HG02943 (cell line): ENCODE measurements around the gene POU3F1.
A peak's percentile ranks its signal among the peaks of the same experiment; 100 is the strongest.
"Not testable (repeated sequence)": the region's sequence is repeated elsewhere in the genome, so short reads cannot be mapped to it uniquely, and the experiment has no call there.

Source experiments
- ATAC-seq: cut with Tn5 transposase; IDR thresholded peaks from one replicate; pipeline ENCODE4 v1.9.1; 2021; ENCODE audit warnings: mild to moderate bottlenecking, low read depth, moderate library complexity; ENCODE audit not compliant: unreplicated experiment

The POU3F1 gene

GRCh38 chr1:38050397-38051078 lies 3.9 kb upstream of the POU3F1 start:
- ATAC-seq, result no peak

- no peak for ATAC-seq
Observed at GRCh38 chr1:38047603-38048141, 1.1 kb upstream of the POU3F1 start.

DNA sequence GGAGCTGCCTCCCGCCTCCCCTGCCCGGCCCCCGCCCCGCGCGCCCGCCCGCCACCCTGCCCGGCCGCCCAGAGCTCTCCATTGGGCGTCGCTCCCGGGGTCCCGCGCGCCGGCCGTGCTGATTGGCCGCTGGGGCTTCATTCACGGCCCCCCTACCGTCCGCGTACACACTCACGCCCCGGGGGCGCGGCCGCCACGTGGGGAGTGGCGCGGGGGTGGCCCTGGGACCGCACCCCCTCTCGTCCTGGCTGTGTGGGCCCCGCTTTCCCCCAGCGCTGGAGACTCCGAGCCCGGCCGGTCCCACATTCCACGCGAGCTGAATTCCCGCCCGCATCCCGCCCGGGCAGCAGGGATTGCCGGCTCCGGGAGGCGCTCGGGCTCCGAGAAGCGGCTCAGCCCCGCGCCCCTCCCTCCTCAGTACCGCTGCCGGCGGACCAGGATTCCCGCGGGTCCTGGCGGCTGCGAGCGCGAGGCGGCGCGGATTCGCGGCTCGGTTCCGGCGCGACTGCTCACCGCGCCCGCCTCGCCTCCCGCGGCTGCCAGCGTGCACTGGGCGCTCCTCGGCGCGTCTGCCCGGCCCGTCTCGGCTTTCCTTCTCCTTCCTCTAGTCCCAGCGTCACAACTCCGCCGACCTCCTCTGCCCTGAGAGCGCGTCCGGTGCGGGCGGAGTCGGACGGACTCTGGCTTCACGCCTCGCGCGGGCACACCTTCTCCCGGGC lies 450 bp upstream of the POU3F1 start:
- peak; percentile 53 for ATAC-seq

DNA sequence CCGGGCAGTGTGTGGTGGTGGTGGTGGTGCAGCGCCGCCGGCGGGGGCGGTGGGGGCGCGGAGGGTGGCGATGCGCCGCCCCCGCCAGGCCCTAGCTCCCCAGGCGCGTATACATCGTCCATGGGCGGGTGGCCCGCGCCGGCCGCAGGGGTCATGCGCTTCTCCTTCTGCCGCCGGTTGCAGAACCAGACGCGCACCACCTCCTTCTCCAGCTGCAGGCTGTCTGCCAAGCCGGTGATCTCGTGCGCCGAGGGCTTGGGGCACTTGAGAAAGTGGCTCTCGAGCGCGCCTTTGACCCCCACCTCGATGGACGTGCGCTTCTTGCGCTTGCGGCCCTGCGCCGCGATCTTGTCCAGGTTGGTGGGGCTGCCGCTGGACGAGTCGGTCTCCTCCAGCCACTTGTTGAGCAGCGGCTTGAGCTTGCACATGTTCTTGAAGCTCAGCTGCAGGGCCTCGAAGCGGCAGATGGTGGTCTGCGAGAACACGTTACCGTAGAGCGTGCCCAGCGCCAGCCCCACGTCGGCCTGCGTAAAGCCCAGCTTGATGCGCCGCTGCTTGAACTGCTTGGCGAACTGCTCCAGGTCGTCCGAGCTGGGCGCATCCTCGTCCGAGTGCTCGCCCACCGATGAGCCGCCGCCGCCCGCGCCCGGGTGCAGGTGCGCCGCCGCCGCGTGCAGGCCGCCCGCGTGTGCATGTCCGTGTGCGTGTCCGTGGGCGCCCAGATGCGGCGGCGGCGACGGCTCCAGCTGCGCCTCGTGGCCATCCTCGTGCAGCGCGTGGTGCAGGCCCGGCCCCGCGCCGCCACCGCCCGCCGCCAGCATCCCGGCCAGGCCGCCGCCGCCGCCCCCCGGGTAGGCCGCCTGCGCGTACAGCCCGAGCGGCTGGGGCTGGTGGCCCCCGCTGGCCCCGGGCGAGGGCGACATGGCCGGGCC lies 926 bp downstream of the POU3F1 start:
- ATAC-seq, result no peak

GRCh38 chr1:38044221-38045215 lies 2.1 kb downstream of the POU3F1 start:
- ATAC-seq, result no peak

DNA sequence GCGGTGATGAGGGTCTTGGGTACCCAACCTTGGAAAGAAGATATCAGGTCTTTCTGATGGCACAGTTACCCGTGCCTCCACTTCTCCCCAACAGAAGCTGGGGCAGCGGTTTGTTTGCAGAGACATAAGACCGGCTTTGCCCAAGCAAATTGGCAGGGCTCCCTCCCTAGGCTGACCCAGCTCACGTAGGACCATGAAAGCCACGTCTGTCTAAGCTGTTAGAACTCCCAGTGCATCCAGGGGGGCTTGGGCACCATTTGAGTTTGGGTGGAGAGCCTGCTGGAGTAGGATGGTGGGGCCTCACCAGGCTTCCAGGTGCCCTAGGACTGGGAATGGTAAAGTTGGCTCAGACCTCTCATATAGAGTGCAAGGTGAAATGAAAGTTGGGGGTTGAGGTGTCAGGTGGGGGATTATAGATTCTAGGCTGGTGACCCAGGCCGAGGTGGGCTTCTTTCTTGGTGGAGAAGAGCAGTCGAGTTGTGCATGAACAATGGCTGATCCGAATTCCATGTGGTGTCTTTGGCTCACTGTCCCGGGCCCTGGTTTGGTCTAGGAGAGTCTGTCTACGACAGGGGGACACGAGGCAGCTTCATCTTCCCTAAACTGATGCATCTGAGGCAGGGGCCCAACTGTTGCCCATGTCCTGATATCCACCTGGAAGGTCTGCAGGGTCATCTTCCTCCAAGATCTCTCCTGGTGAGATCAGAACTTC lies 3.4 kb downstream of the POU3F1 start:
- ATAC-seq, result no peak

- ATAC-seq, result no peak
Observed at GRCh38 chr1:38041936-38042834, 4.4 kb downstream of the POU3F1 start.

DNA sequence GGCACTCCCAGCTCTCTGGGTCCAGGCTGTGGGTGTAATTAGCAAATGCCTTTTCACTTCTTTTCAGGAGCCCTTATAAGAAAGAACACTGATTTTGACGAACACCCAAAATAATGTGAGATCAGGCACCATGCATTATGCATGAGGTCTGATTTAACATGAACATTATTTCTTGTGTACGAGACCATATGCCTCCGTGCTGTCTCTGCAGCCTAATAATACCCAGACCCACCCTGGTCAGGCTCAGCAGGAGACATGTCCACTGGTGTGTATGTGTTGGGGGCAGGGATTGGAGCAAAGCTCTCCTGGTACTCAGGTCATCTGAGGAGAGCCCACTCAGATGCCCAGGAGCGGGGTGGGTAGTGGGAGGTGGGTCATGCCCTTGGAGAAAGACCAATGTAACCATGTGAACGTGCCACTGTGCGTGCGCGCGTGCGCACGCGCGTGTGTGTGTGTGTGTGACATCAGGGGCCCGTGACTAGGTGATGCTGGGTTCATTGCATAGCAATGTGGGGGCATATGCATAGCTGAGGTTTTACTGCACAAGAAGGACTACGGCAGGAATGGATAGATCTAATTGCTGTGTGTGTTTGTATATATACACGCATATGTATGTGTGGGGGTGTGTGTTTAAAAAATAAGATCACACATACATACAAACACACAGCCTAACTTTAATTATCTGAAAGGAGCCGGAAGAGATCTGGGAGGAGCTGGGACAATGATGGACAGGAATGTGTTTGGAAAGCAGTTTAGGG lies 7.1 kb downstream of the POU3F1 start:
- no peak for ATAC-seq

DNA sequence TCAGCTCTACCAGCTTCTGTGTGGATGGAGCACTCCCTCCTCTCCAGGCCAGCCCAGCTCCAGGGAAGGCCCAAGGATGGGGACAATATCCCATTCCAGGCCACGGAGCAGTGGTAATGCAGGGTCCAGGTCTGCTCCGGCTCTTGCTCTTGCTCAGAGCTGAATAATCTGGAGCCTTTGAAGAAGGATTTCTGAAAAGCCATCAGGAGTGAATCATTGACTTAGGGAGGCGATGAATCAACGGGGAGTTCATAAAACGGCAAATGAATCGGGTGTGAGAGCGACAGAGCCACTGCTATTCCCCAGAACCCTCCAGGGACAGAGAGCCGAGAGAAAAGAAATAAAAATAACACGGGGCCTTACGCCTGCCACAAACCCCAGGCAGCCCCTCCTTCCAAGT lies 7.7 kb downstream of the POU3F1 start:
- no peak for ATAC-seq

DNA sequence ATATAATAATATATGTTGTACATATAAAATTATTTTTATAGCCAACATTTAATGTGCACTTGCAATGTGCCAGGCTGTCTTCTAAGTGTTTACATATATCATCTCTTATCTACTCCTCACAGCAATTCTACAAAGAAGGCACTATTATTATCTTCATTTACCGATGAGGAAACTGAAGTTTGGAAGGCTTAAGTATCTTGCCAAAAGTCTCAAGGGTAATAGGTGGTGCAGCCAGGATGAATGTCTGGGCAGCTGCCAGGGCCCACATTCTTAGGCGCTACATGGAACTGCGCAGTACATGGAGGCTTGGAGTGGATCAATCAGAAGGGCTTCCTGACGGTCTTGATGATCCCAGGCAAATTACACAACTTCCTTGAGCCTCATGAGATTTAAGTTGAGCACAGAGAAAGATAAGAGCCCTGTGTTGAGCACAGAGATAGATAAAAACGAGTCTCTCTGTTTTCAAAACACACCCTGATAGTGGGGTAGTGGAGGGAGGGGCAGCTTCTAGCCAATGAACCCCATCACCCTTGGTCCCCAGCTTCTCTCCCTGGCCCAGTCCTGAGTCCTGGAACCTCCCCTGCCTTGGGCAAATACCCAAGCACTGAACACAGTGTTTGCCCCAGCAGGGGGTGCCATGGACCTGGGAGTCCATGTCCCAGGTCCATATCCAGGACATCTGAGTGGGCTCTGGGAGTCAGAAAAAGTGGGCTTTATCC lies 9.2 kb downstream of the POU3F1 start:
- ATAC-seq, result no peak

DNA sequence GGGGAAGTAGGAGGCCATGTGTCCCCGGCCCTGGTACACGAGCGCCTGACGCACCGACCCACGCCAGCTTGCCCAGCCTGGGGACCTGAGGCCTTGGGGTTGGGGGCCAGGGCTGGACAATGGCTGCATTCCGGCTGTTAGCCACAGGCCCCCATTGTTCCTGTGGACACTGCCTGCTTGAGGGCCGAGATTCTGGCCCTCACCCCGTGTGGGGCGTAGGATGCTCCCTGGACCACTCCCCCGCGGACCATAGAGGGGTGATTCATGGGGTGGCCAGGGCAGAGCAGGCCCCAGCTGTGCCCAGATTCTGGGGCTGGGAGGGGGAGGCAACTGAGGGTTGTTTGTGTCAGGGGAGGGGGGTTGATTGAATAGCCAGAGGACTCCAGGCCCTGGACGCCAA lies 11.7 kb downstream of the POU3F1 start:
- ATAC-seq, result no peak

- ATAC-seq, result not testable (repeated sequence)
Observed at GRCh38 chr1:38032992-38033391, 13.6 kb downstream of the POU3F1 start.

DNA sequence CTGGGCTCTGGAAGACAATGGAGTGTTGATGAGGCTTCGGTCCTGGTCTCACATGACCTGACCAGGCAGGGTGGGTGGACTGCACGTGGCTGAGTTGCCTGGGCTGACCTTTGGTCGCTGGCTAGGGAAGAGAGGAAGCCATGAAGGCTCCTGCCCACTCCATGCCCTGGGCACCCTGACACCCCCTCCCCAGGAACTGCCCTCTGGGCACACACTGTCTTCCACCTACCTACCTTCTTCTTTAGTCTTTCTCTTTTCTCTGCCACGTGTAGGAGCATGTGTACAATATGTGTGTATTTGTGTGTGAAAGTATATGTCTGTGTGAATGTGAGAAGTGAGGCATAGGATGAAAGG lies 15.1 kb downstream of the POU3F1 start:
- ATAC-seq, result no peak

- no peak for ATAC-seq
Observed at GRCh38 chr1:38030596-38031512, 15.7 kb downstream of the POU3F1 start.

DNA sequence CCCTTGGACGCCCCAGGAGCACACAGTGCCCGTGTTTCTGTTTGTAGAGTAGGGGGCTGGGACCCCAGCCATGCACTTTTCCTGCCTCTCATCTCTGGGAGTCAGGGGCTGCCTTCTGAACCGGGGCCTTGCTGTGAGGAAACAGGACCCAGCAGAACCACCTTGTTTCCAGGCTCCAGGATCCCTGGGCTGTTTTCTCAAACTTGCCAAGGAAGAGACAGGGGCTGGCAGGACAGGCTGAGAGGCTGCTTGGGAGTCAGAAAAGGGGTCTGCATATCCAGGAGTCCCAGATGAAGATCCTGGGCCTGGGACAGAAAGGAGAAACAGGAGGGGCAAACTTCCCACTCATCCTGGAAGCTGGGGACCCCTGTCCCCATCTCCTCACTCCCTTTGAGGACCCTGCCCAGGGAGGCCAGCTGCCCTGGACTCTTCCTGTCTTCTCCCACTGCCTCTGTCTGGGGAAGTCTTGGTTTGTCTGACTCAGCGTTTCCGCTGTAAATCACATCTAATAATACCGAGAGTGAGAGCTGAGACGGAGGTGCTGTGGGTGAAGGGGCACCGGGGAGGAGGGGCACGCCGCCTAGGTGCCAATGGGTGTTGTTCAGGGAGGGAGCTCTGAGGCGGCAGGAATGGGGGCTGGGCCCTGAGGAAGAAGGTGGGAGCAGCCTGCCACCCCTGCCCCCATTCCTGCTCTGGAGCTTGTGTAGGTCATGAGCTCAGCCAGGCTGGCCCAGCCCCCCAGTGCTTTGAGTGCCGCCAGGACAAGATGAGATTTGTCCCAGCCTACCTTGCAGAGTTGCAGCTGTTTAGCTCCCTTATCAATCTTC lies 16.7 kb downstream of the POU3F1 start:
- peak; percentile 37 for ATAC-seq
